Measurements from ENCODE around the gene XYLT2.
"Not testable (repeated sequence)": the region's sequence is repeated elsewhere in the genome, so short reads cannot be mapped to it uniquely, and the experiment has no call there.

XYLT2 gene

GRCh38 chr17:50330151-50330775 lies 15.7 kb upstream of the XYLT2 start:
- TF ChIP-seq CTCF (IDR thresholded peaks at IDR 0.05; ENCODE audit: insufficient read depth, low read depth, low read length, missing control alignments): no peak
- no peak overlapping the region for H3K4me3 ChIP-seq (ENCODE audit: low read depth, low read length)
- DNase-seq (ENCODE audit: low read depth): no peak

- DNase-seq (ENCODE audit: low read depth): peak; percentile 36
- no peak overlapping the region for H3K4me3 ChIP-seq (ENCODE audit: low read depth, low read length)
- TF ChIP-seq CTCF (IDR thresholded peaks at IDR 0.05; ENCODE audit: insufficient read depth, low read depth, low read length, missing control alignments): no peak
Measured at GRCh38 chr17:50331085-50331791, 14.7 kb upstream of the XYLT2 start.

GRCh38 chr17:50332196-50332595 lies 13.7 kb upstream of the XYLT2 start:
- no peak overlapping the region for H3K4me3 ChIP-seq (ENCODE audit: low read depth, low read length)
- DNase-seq (ENCODE audit: low read depth): no peak
- no peak for TF ChIP-seq CTCF (IDR thresholded peaks at IDR 0.05; ENCODE audit: insufficient read depth, low read depth, low read length, missing control alignments)

- DNase-seq (ENCODE audit: low read depth): not testable (repeated sequence)
Measured at GRCh38 chr17:50333291-50334057, 12.5 kb upstream of the XYLT2 start.

GRCh38 chr17:50337956-50338355 lies 8.0 kb upstream of the XYLT2 start:
- TF ChIP-seq CTCF (IDR thresholded peaks at IDR 0.05; ENCODE audit: insufficient read depth, low read depth, low read length, missing control alignments): no peak
- H3K4me3 ChIP-seq (ENCODE audit: low read depth, low read length): no peak overlapping the region
- no peak for DNase-seq (ENCODE audit: low read depth)

More at GRCh38 chr17:50333291-50334057, 12.5 kb upstream of the XYLT2 start:
- H3K4me3 ChIP-seq (ENCODE audit: low read depth, low read length): not testable (repeated sequence)

GRCh38 chr17:50338645-50339044 lies 7.3 kb upstream of the XYLT2 start:
- H3K4me3 ChIP-seq (ENCODE audit: low read depth, low read length): no peak overlapping the region
- DNase-seq (ENCODE audit: low read depth): no peak
- TF ChIP-seq CTCF (IDR thresholded peaks at IDR 0.05; ENCODE audit: insufficient read depth, low read depth, low read length, missing control alignments): no peak

GRCh38 chr17:50339381-50339780 lies 6.5 kb upstream of the XYLT2 start:
- no peak for DNase-seq (ENCODE audit: low read depth)
- no peak overlapping the region for H3K4me3 ChIP-seq (ENCODE audit: low read depth, low read length)
- no peak for TF ChIP-seq CTCF (IDR thresholded peaks at IDR 0.05; ENCODE audit: insufficient read depth, low read depth, low read length, missing control alignments)

Data from GM12865 (cell line).